Tibial artery (tissue), 4 donors: ENCODE measurements around the gene SMAGP.

Source experiments
- DNase-seq, 2 donors: peaks; one replicate each; pipeline ENCODE4 v3.0.0-alpha.2; 2019
- H3K27ac ChIP-seq, 2 donors: fragments of 200-600 bp; sonication (generic) in 1 of 2; 1 replicate in 1 of 2; 2 replicates in 1 of 2; pipeline ENCODE4 v1.5.1; 2018 to 2019; ENCODE audit warnings: mild to moderate bottlenecking in 1 of 2
- H3K27me3 ChIP-seq, 2 donors: fragments of 200-600 bp; sonication (generic) in 1 of 2; one replicate each; pipeline versions ENCODE4 v1.5.1 to v1.6.0; 2016 to 2019
- H3K36me3 ChIP-seq, 3 donors: fragments of 200-600 bp; sonication (generic) in 2 of 3; one replicate each; pipeline ENCODE4 v1.5.1; 2016 to 2019; ENCODE audit warnings: mild to moderate bottlenecking in 2 of 3
- H3K4me1 ChIP-seq, 4 donors: fragments of 200-600 bp; sonication (generic) in 2 of 4; 1 replicate in 3 of 4; 2 replicates in 1 of 4; pipeline ENCODE4 v1.5.1; 2016 to 2019
- H3K4me3 ChIP-seq, 2 donors: fragments of 200-600 bp; sonication (generic) in 1 of 2; 1 replicate in 1 of 2; 2 replicates in 1 of 2; pipeline ENCODE4 v1.5.1; 2018 to 2019; ENCODE audit warnings: mild to moderate bottlenecking in 2 of 2
- H3K9me3 ChIP-seq, 3 donors: fragments of 200-600 bp; sonication (generic) in 1 of 3; one replicate each; pipeline ENCODE4 v1.5.1; 2016 to 2019
- CTCF ChIP-seq, 2 experiments: fragments of 200-600 bp in 1 of 2; fragments of 450-650 bp in 1 of 2; IDR thresholded peaks; one replicate each; pipeline ENCODE4 v1.5.1; 2017 to 2019; ENCODE audit warnings: antibody characterized with exemption in 2 of 2, mild to moderate bottlenecking in 1 of 2, moderate library complexity in 1 of 2
- intact Hi-C: fragments of 100-400 bp; cut with DNase I; formaldehyde crosslinking; loops from one replicate; pipeline ENCODE4 v1.15.0; 2023; ENCODE audit warnings: low total_unique reads

The SMAGP gene

GRCh38 chr12:51253276-51253675 is 16.9 kb downstream of the SMAGP start:
- Histone ChIP-seq H3K36me3 (no peaks in the 10 kb centered on the region), H3K4me1 (no peaks in the 10 kb centered on the region)

GRCh38 chr12:51247523-51248206 is 22.6 kb downstream of the SMAGP start:
- intact Hi-C loops: no loop called here
- Histone ChIP-seq H3K4me1 (no peaks in the 10 kb centered on the region), H3K27ac (no peak overlapping the region)

More at GRCh38 chr12:51253276-51253675, 16.9 kb downstream of the SMAGP start:
- Histone ChIP-seq H3K9me3 (no peaks in the 10 kb centered on the region), H3K4me3 (no peak overlapping the region), H3K27me3 (no peaks in the 10 kb centered on the region), H3K27ac (no peak overlapping the region)
- TF ChIP-seq CTCF (IDR thresholded peaks at IDR 0.05): no peak
- no peak for DNase-seq
- intact Hi-C loops: no loop called here

GRCh38 chr12:51246254-51246853 is 23.9 kb downstream of the SMAGP start:
- H3K9me3 ChIP-seq: no peaks in the 10 kb centered on the region
- H3K4me3 ChIP-seq: no peak overlapping the region
- H3K27me3 ChIP-seq: no peaks in the 10 kb centered on the region
- DNase-seq: no peak
- no peak overlapping the region for H3K27ac ChIP-seq
- intact Hi-C loops: no loop called here
- peaks cover 0 to 10% (median 2%) of the 10 kb centered on the region in 4 donors for H3K4me1 ChIP-seq
- H3K36me3 ChIP-seq: peaks cover 33 to 43% (median 35%) of the 10 kb centered on the region in 3 donors
- TF ChIP-seq CTCF (IDR thresholded peaks at IDR 0.05): no peak

More at GRCh38 chr12:51247523-51248206, 22.6 kb downstream of the SMAGP start:
- Histone ChIP-seq H3K4me3 (no peak overlapping the region), H3K36me3 (peaks cover 20 to 30% (median 22%) of the 10 kb centered on the region in 3 donors), H3K27me3 (no peaks in the 10 kb centered on the region), H3K9me3 (no peaks in the 10 kb centered on the region)
- TF ChIP-seq CTCF (IDR thresholded peaks at IDR 0.05): no peak
- DNase-seq: no peak

- H3K27me3 ChIP-seq: no peaks in the 10 kb centered on the region
- intact Hi-C loops: no loop called here
- peaks cover 40 to 50% (median 42%) of the 10 kb centered on the region in 3 donors for H3K36me3 ChIP-seq
- no peak overlapping the region for H3K4me3 ChIP-seq
- DNase-seq: no peak
- H3K4me1 ChIP-seq: peaks cover 0 to 17% (median 9%) of the 10 kb centered on the region in 4 donors
- TF ChIP-seq CTCF (IDR thresholded peaks at IDR 0.05): no peak
- H3K27ac ChIP-seq: no peak overlapping the region
- no peaks in the 10 kb centered on the region for H3K9me3 ChIP-seq
Measured at GRCh38 chr12:51245476-51246253, 24.6 kb downstream of the SMAGP start.

- no peaks in the 10 kb centered on the region for H3K27me3 ChIP-seq
- peaks cover 47 to 58% (median 47%) of the 10 kb centered on the region in 3 donors for H3K36me3 ChIP-seq
- H3K4me3 ChIP-seq: no peak overlapping the region
- H3K4me1 ChIP-seq: peaks cover 0 to 28% (median 19%) of the 10 kb centered on the region in 4 donors
- no peaks in the 10 kb centered on the region for H3K9me3 ChIP-seq
- no peak overlapping the region for H3K27ac ChIP-seq
- no peak for TF ChIP-seq CTCF (IDR thresholded peaks at IDR 0.05)
- DNase-seq: no peak
- intact Hi-C loops: no loop called here
Measured at GRCh38 chr12:51244269-51244668, 25.9 kb downstream of the SMAGP start.
